T47D (cell line): ENCODE results near the gene CIDEB.
A peak's percentile ranks its signal among the peaks of the same experiment; 100 is the strongest.

ENCODE experiments used
- DNase-seq, 2 experiments: peaks; one replicate each; pipeline versions ENCODE4 v3.0.0 to v3.0.0-alpha.2; 2011 to 2012; ENCODE audit warnings: low read depth in 1 of 2, low spot score in 1 of 2
- JUND ChIP-seq: IDR thresholded peaks from 2 replicates; pipeline ENCODE4 v1.6.1; 2012; ENCODE audit warnings: low read depth
- in situ Hi-C: cut with HindIII; loops from 2 replicates; pipeline ENCODE4 v1.10.0; 2016; ENCODE audit warnings: low sequenced_read_pairs, low pct_unique_long_range_greater_than_20kb

The CIDEB gene

DNA sequence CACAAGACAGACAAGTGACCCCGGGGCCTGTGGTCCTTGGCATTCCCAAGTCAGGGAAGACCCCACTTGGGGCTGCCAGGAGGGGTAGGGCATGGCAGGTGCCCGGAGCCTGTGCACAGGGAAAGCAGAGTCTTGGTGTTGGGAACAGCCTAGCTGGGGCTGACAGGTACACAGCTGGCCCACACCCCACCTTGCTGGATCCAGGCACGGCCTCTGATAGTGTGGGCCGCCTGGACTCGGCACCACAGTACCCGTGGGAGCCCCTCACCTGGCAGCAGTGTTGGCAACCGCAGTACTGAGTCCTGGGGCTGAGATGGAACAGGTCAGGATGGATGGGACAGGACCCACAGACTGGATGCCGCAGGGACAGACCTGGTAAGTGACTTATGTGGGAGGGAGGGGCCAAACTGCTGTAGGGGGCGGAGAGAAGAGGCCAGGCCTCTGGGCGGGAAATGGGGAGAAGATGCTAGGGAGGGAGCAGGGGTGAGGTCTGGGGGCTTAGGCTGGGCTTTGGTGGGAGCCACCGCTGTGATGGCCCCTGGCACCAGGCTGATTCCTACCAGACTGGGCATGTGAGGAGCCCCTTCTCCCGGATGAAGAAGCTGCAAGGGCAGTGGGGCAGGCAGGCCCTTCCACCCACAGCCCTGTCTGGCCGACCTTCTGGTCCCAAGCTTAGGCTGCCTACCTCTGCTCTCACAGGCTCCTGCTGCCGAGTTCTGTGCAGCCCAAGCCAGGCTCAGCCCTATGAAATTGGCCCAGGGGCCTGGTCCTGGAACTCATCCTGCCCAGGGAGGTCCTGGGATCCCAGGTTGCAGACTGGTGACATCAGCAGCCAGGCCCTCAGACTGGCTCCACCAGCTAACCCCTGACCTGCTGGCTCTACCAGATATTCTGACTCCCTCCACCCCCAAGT lies 44.7 kb downstream of the CIDEB start, which contains the start of gene TGM1:
TGM1 (minus strand) TSS at position 357 of the 913 bp plus-strand sequence. CDS start 825 bp downstream, outside the sequence.
- in situ Hi-C loops = no loop called here
- DNase-seq = peak in 1 of 2 experiments; percentile 49
- no peak for TF ChIP-seq JUND

DNA sequence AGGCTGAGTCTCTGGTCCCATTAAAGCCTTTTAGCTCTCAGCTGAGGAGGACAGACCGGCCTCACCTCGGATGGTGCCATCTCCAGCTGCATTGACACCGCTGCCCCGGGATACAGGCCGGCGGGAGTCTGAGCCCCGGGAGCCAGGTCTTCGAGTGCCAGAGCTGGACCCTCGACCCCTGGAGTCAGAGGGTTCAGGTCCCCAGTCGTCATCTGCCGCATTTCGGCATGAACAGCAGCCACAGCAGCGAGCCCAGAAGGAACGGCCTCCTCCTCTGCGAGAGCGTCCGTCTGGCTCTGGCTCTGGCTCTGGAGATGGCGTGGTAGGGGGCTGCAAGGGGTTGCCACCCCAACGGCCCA lies 45.8 kb downstream of the CIDEB start:
- no peak for TF ChIP-seq JUND
- no peak for DNase-seq
- in situ Hi-C loops = no loop called here

DNA sequence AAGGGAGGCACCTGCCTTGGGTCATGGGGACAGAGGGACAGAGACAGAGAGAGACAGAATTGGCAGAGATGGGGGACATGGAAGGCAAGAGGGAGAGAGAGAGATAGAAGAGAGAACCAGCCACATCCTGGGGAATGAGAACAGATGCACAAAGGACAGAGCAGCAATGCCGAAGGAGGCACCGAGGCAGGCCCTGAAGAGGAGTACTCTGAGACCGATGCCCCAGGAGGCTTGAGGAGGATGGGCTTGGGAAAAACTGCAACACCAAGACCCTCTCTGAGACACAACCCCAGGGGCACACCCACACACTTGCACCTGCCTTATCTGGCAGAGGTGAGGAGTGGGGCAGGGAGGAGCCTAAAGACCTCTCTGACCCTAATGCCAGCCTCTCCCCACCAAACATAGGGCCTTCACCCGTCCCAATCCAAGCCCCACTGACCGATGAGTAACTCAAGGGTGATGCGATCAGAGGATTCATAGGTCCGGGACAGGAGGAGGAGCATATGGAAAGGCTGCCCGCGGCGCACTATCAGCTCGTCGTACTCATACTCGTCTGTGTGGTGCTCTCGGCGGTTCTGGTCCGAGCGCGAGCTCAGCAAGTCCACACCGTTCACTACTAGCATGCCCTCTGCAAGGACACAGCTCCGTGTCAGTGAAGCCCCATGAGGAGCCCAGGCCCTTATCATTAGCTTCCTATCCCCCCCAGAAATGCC lies 46.4 kb downstream of the CIDEB start:
- TF ChIP-seq JUND = no peak
- in situ Hi-C loops = no loop called here
- DNase-seq = no peak

DNA sequence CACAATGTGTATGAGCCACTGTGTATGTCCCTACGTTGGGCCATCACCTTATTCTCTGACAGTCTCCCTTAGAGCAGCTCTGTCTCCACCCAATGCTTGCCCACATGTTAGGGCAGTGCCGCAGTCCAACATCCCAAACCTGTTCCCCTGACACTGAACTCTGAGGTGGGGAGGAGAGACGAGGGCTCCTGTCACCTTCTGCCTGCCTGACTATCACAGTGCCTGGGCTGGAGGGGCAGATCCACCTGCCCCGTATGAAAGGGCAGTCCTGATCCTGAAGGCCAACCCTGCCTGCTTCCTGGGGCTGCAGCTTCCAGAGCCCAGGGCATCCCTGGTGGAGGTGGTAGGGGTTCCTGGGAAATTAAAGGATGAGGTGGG lies 47.0 kb downstream of the CIDEB start:
- TF ChIP-seq JUND = no peak
- DNase-seq = no peak
- in situ Hi-C loops = no loop called here

DNA sequence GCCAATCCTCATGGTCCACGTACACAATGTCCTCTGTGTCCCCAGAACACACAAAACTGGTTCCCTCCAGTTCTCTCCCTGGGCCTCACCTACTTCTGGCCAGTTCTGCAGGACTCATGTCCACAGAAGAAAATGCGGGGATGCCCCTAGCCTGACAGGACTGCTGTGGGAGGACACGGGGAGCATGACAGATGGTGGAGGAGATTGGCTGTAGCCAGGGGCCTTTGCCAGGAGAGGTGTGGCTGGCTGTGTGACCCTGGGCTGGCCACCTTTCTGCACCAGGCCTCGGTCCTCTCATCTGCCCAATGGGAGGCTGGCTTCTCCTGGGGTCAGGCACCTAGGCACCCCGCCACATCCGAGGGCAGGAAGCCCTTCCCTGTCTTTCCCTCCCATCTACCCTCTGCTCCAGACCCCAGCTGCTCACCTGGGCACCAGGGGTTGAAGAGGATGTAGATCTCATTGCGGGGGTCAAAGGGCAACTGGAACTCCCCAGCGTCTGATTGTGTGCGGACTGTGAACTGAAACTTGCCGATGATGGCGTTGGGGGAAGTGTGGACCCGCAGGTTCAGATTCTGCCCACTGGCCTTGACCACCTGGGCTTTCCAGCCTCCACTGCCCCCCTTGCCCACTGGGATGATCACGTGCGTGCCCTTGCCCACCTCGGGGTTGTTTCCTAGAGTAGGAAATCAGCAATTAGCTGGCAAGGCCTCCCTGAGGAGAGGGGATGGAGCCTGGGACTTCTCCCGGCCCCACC lies 47.6 kb downstream of the CIDEB start:
- DNase-seq = peak in 1 of 2 experiments; percentile 12
- no peak for TF ChIP-seq JUND
- in situ Hi-C loops = no loop called here

- TF ChIP-seq JUND = no peak
- in situ Hi-C loops = no loop called here
- DNase-seq = peak in 1 of 2 experiments; percentile 36
Measured at GRCh38 chr14:24259282-24260025, 48.3 kb downstream of the CIDEB start.

DNA sequence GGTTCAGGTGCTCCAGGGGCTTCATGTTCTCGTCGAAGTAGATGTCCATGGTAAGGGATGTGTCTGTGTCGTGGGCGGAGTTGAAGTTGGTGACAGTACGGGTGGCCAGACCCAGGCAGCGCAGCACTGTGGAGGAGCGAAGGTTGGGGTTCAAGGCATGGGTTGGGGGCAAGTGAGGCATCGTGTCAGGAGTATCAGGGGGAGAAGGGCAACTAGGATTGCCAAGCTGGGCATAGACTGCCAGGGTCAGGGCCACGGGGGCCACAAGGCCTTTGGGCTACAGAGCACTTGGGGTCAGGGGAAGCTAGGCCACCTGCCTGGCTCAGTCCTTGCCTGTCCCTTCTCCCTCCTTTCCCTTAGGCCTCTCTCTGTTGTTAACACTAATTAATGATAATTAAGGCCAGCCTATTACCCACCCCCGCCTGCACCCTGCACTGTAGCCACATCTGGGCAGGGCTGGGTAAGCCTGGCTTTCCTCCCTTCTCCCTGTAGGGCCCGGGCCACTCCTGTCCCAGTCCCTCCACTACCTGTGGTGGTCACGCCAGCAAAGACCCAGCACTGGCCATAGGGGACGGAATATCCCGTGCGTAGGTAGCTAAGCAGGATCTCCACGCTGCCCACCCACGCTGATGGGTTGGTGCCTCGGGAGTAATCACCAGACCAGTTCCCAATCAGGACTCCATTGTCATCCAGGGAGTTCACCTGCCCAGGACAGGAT lies 49.1 kb downstream of the CIDEB start:
- no peak for TF ChIP-seq JUND
- DNase-seq = no peak
- in situ Hi-C loops = no loop called here

- TF ChIP-seq JUND = no peak
- in situ Hi-C loops = no loop called here
- DNase-seq = no peak
Measured at GRCh38 chr14:24258119-24258518, 49.7 kb downstream of the CIDEB start.

GRCh38 chr14:24256960-24257359 lies 50.8 kb downstream of the CIDEB start:
- TF ChIP-seq JUND = no peak
- in situ Hi-C loops = no loop called here
- no peak for DNase-seq

- in situ Hi-C loops = no loop called here
- DNase-seq = no peak
- TF ChIP-seq JUND = no peak
Measured at GRCh38 chr14:24255931-24256711, 51.7 kb downstream of the CIDEB start.

- TF ChIP-seq JUND = no peak
- DNase-seq = no peak
- in situ Hi-C loops = no loop called here
Measured at GRCh38 chr14:24255438-24255837, 52.3 kb downstream of the CIDEB start.
